Inferior parietal cortex (tissue), 1 donor: ENCODE data around the gene SBF2.
"Not testable (repeated sequence)": the region's sequence is repeated elsewhere in the genome, so short reads cannot be mapped to it uniquely, and the experiment has no call there.

Source experiments
- DNase-seq: peaks from one replicate; pipeline ENCODE4 v3.0.0-alpha.2; 2016; ENCODE audit errors: extremely low spot score

Gene SBF2

DNA sequence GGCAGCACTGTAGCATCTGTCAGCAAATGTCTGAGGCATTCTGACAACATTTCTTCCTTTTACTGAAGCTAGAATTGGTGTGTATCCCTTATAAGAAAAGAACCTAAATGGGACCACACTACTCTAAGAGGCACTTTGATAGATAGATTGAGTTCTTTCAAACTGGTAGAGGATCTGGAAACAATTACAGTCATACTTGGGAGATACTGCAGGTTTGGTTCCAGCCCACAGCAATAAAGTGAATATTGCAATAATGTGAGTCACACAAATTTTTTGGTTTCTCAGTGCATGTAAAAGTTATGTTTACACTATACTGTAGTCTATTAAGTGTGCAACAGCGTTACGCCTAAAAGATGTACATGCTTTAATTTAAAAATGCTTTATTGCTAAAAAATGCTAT lies 96.9 kb downstream of the SBF2 start:
- no peak for DNase-seq

DNA sequence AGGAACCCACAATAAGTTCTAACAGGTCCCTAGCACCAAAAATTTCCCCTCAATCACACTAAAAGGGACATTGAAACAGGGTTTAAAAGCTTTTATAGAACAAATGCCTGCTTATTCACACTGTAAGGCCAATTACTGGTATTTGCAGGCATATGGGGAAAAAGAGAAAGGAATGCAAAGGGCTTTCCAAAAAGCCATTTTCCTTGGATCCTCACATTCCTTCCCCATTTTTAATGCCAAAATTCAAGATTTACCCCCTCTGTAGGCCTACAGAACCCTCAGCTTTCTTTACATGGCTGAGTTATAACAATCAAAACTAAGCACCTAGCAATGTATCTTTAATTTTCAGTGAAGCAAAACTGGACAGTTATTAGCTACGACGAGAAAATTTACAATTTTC lies 102.0 kb downstream of the SBF2 start:
- no peak for DNase-seq

DNA sequence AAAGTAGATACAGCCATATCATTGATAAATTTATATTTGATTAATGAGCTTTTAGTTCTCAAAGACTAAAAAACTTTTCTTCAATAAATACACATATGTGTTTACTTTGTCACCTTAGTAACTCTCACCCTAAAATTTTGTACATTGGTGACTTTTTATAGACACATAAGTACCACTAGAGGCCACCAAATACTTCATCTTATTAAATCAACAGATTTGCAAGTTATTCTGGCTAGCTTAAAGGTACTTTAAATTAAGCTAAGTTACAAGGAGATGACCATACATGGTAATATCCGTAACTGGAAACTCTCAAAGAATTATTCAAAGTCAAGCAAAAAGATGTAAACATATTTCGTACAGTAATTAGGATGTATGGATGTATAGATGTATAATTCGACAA lies 112.2 kb downstream of the SBF2 start:
- DNase-seq: no peak

DNA sequence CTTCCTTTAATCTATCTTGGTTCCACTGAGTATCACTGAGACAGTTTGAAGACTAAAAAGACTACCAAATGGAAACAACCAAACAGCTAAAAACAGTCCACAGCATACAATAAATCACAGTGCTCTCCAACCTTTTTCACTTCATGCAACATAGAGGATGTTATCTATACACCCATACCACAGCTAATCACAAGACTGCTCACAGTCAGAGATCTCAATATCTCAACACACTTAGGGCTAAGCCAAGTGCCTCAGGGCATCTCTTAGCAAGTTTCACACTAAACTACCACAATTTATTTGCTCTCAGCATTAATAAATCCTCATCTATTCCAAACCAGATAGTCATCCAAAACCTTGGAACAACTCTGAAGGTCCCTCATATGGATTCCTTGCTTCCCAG lies 129.4 kb downstream of the SBF2 start:
- no peak for DNase-seq

DNA sequence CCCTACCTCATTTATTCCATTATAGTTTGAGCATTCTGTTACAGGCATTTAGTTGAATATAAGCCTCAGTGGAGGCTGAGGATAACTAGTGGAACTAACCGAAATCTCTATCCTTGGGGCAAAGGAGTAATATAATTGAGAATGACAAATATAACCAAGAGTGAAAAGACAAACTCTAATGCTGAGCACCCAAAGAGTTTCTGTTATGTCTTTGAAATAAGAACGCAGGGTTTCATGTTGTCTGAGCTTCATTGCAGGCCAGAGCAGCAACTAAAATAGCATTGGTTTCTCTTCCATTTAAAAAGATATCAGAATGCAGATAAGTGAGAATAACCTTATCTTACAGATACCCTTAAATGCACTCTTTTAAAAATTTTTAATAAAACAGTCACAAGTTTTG lies 131.8 kb downstream of the SBF2 start:
- DNase-seq: no peak

DNA sequence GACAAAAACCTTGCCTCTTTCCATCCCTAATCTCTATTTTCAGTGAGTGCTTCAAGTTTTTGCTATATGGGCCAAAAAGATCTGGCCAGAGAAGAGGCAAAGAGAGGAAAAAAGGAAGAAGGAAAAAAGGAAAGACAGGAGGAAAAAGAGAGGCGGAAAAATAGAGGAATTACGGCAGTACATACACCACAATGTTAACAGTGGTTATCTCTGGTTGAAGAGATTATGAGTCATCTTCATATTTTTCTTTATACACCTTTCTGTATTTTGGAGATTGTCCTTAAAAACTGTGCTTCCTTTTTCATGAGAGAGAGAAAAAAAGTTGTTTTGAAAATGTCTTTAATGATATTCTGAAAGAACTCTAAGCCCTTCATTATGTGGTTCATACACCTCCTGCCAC lies 133.7 kb downstream of the SBF2 start:
- DNase-seq: no peak

DNA sequence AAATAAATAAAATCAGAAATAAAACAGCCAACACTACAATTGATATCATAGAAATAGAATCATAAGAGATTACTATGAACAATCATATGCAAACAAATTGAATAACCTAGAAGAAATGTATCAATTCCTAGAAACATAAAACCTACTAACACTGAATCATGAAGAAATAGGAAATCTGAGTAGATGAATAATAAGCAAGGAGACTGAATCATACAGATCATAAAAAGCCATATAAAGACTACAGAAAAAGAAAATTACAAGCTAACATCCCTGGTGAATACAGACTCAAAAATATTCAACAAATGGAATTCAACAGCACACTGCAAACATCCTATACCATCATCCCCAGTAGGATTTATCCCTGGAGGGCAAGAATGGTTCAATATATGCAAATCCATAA lies 135.6 kb downstream of the SBF2 start:
- DNase-seq: no peak

DNA sequence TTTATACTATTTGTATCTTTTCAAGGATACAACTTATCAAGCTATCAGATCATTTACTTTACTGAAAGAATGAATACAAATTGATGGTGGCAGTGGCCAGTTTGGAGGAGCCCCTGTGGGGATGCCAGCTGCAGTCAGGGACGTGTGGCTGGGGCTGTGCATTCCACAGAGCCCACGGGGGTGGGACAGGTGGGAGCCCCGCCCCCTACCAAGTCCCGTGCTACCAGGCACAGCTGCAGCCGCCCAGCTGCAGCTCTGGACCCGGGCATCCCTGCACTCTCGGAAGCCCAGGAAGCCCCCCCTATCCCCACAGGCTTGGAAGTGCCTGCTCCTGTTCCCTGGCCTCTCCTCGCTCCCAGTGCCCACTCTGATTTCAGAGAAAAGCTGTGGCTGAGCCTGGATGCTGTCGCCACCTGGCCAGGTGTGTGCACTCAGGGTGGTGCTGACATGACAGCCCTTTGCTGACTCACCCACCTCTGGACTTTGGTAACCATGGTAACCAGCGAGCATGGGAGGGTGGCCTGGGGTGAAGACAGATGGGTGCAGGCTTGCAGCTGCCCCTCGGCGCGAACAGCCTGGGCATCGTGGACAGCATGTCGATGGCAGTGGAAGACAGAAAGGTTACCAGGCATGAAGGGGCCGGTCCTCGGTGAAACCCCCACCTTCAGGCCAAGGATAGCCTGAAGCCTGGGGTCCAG lies 138.1 kb downstream of the SBF2 start:
- no peak for DNase-seq

DNA sequence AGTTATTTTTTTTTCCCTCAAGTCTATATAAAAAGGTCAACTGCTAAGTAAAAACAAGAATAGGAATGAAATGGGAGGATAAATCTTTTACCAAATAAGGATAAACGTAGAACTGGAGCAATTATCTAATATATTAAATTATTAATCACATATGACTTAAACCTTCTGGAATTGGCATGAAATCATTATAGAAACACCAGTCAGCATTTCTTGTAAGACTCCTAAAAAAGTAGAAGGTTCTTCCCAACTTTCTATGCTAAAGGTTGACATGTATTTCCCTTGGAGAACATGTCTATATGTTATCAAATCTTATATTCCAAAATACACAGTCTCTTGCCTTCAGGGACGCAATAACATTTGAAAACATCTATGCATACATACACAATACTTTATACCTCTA lies 143.2 kb downstream of the SBF2 start:
- no peak for DNase-seq

DNA sequence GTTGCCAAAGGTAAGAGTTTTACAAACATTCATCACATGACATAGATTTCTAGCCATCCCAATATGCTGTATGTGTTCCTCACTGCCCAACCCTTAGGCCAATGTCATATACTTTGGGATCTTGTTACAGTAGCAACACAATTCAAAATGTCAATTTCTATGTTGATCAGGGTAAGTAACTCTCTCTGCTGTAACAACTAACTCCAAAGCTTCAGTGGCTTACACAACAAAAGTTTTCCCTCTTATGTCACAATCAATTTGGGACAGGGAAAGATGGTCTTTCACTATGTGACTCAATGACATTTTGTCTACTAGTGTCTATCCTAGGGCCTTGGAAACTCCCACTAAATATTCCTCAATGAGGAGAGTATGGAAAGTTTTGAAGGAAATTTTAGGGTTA lies 144.5 kb downstream of the SBF2 start:
- DNase-seq: no peak

DNA sequence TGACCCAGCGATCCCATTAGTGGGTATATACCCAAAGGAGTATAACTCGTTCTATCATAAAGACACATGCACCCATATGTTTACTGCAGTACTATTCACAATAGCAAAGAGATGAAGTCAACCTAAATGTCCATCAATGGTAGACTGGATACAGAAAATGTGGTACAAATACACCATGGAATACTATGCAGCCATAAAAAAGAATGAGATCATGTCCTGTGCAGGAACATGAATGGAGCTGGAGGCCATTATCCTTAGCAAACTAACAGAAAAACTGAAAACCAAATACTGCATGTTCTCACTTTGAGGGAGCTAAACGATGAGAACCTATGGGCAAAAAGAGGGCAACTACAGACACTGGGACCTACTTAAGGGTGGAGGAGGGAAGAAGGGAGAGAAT lies 146.8 kb downstream of the SBF2 start:
- no peak for DNase-seq

DNA sequence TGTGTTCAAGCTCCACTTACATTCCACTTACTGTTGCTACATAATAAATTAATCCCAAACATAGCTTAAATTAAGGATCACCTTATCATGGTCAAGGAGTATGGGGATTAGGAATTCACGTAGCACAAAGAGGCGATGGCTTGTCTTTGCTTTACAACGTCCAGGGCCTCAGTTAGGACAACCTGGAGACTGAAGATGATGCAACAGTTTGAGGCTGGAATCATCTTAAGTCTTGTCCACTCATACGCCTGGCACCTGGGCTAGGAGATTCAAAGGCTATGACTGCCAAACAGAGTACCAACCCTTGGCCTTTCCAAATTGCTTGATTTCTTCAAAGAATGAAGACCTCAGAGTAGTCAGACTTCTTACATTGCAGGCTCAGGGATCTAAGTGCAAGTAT lies 149.1 kb downstream of the SBF2 start:
- no peak for DNase-seq

DNA sequence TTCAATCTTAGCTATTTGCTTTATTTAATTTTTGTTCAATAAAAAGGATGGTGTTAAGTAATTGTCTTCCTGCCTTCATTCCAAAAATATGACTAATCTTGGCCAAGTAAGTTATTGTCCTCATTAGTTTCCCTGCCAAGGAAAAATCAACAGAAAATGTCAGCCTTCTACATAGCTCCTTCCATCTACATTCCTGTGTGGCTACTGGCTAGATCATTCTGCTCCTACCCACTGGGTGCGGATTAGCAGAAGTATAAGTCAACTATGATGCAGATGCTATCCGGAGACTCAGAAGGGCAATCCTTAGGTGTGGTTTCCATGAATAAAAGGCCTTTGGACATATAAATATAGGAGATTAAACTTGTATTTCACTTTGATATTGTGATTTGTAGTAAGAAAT lies 154.4 kb downstream of the SBF2 start:
- no peak for DNase-seq

DNA sequence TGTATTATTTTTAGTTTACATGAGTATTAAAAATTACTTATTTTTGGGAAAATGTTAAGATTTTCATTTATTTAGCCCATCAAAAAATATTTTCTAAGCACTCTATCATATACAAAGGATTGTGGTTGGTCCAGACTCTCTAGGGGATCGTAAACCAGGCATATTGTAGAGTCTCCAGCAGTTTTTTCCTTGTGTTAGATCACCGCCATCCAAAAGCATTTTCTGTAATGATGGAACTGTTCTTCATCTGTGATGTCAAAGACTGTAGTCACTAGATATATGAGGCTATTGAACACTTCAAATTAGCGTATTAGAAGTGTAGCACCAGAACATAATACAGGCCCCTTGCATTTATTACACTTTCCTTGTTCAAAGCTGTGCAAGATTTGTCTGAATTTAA lies 154.9 kb downstream of the SBF2 start:
- DNase-seq: no peak

DNA sequence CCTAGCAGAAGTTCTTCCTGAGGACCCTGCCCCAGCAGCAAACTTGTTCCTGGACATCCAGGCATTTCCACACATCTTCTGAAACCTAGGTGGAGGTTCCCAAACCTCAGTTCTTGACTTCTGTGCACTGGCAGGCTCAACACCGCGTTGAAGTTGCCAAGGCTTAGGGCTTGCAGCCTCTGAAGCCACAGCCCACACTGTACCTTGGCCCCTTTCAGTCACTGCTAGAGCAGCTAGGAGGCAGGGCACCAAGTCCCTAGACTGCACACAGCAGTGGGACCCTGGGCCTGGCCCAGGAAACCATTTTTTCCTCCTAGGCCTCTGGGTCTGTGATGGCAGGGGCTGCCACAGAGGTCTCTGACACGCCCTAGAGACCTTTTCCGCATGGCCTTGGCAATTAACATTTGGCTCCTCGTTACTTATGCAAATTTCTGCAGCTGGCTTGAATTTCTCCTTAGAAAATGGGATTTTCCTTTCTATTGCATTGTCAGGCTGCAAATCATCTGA lies 159.0 kb downstream of the SBF2 start:
- no peak for DNase-seq

DNA sequence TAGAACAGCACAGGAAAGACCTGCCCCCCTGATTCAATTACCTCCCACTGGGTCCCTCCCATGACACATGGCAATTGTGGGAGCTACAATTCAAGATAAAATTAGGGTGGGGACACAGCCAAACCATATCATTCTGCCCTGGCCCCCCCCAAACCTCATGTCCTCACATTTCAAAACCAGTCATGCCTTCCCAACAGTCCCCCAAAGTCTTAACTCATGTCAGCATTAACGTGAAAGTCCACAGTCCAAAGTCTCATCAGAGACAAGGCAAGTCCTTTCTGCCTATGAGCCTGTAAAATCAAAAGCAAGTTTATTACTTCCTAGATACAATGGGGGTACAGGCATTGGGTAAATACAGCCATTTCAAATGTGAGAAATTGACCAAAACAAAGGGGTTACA lies 159.8 kb downstream of the SBF2 start:
- not testable (repeated sequence) for DNase-seq

DNA sequence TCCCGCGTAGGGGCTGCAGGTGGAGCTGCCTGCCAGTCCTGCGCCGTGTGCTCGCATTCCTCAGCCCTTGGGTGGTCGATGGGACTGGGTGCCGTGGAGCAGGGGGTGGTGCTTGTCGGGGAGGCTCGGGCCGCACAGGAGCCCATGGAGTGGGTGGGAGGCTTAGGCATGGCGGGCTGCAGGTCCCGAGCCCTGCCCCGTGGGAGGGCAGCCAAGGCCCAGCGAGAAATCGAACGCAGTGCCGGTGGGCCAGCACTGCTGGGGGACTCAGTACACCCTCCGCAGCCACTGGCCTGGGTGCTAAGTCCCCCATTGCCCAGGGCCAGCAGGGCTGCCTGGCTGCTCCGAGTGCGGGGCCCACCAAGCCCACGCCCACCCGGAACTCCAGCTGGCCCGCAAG lies 160.8 kb downstream of the SBF2 start:
- DNase-seq: not testable (repeated sequence)

DNA sequence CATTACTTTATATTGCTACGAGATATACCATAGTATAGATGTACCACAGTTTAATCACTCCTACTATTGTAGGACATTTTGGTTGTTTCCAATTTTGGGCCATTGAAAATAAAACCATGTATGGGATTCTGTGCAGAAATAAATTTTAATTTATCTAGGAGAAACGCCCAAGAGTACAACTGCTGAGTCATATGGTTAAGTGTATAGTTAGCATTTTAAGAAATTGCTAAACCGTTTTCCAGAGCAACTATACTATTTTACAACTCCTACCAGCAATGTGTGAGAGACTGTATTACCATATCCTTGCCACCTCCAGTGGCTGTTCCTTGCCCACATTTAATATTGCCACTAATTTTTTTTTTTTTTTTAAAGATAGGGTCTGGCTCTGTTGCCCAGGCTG lies 163.1 kb downstream of the SBF2 start:
- no peak for DNase-seq

DNA sequence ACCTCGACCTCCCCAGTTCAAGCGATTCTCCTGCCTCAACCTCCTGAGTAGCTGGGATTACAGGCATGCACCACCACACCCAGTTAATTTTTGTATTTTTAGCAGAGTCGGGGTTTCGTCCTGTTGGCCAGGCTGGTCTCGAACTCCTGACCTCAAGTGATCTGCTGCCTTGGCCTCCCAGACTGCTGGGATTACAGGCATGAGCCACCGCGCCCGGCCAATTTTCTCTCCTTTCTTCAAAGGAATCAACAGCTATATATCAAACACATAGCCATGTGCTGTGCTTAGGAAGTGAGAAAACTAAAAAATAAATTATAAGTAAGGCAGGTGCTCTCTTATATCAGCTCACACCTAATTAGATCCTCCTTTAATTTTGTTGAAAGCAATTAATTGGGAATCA lies 164.8 kb downstream of the SBF2 start:
- not testable (repeated sequence) for DNase-seq

DNA sequence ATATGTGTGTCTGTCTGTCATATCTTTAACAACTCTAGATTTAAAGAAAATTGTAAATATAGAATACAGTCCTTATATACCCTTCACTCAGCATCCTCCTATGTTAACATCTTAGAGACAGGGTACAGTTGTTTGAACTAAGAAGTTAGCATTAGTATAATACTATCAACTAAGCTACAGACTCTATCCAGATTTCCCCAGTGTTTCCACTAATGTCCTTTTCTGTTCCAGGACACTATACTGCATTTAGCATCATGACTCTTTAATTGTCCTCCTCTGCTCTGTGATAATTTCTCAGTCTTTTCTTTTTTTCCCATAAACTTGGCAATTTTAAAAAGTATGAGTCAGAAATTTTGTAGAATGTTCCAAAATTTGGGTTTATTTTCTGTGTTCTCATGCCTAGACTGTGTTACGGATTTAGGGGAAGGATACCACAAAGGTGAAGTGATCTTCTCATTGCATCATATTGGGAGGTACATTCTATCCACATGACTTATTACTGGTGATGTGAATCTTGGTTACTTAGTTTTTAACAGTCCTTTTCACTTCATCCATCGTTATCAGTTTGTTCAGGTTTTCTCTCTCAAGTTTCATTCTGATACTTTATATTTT lies 168.4 kb downstream of the SBF2 start:
- peak; percentile 13 for DNase-seq

DNA sequence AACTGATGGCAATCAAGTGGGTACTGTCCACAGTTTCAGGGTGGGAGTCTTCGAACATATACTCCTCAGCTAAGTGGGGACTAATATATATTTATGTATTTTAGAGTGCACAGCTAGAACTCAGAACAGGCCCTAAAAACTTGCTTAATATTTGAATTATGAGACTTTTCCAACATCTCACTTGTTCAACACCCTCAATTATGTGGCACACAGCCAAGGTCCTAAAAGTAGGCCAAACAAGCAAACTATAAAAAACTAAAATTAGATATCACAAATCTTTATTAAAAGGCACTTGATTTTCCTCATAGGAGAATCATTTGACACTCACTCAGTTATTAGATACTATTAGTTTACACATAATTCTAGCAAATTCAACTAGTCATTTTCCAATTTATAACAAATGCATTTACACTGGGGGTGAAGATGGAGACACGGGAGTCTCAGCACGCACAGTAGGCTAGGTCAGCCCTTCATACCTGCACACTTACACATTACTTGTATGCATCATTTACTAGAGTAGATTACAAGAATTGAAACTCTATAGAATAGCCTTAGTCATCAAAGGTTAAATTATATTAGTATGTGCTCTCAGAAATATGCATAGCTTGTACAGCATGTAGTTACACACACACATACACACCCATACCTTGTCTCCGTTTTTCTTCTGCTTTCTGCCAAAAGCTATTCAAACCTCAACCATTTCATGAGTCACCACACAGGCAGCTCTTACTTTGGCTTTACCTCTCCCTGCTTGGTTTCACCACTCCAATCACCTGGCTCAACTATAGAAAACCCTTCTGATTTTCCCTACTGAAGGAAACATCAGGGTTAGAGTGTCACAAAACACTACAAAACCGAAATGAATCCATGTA lies 171.5 kb downstream of the SBF2 start:
- DNase-seq: no peak

DNA sequence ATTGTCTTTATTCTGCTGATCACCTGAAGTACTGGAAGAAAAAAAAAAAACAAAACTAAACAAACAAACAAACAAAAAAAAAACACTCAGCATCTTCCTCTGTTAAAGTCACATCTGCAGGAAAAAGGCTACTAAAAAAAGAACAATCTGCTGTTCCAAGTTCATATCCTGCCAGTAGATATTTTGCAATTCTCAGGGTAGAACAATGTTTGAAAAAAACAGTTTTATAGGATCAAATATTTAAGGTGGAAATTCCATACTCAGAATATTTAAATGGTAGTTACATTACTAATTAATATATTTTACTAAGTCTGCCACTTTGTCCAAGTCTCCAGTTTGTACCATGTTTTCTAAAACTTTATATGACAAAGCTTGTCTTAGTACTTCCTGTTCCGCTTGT lies 175.2 kb downstream of the SBF2 start:
- DNase-seq: no peak
